HCT116 (cell line): Measurements from ENCODE around the gene ADCY10. TPM values are rescaled to one million over a fixed set of nuclear protein-coding genes. Genes with fewer than 3 reads are reported as not detected.

Source experiments
- ATAC-seq: fragments of 200-7000 bp; cut with Tn5 transposase; 2 replicates; pipeline ENCODE4 v1.9.1; 2020; ENCODE audit warnings: mild to moderate bottlenecking, moderate library complexity
- BruUV-seq: library from RNA; stranded (reverse); fragments of 400-500 nt; replicated peaks from 2 replicates; lab custom pipeline; 2021; lab: Mats Ljungman, UMichigan
- CTCF ChIA-PET: fragments of 300-600 bp; sonication (Branson Sonifier 250); formaldehyde crosslinking; loops from one replicate; lab custom pipeline; 2021; ENCODE audit warnings: antibody characterized with exemption; lab: Charles Lee
- POLR2A ChIA-PET: fragments of 300-600, 350-600 bp; sonication (Branson Sonifier 250); formaldehyde crosslinking; loops from one replicate; lab custom pipeline; 2021; ENCODE audit warnings: antibody characterized with exemption; lab: Charles Lee
- RAD21 ChIA-PET, 2 experiments: fragments of 300-600 bp; sonication (Branson Sonifier 250); formaldehyde crosslinking; loops; one replicate each; lab custom pipeline; 2023; ENCODE audit warnings: low total read pairs in 2 of 2; ENCODE audit not compliant: uncharacterized antibody in 2 of 2, unreplicated experiment in 2 of 2, low non-redundant PET in 1 of 2; lab: Charles Lee
- DNase-seq: peaks from one replicate; pipeline ENCODE4 v3.0.0-alpha.2; 2010; ENCODE audit warnings: low read depth, low spot score
- H2AFZ ChIP-seq: fragments of 200-600 bp; shearing (Covaris generic), sonication (generic); 2 replicates; pipeline ENCODE4 v1.6.1; 2017; ENCODE audit warnings: low read depth, mixed run types, mixed read lengths, antibody characterized with exemption, low read length; ENCODE audit not compliant: poor library complexity, severe bottlenecking
- H3K27ac ChIP-seq: 2 replicates; pipeline ENCODE4 v1.5.1; 2012; ENCODE audit warnings: low read depth, low read length
- H3K27me3 ChIP-seq: fragments of 200-600 bp; sonication (generic); 2 replicates; pipeline ENCODE4 v1.6.1; 2016; ENCODE audit warnings: mixed run types, low read length, mixed read lengths; ENCODE audit not compliant: insufficient read depth
- H3K36me3 ChIP-seq, 2 experiments: fragments of 200-500 bp in 1 of 2; fragments of 200-600 bp in 1 of 2; sonication (Bioruptor generic) in 1 of 2; sonication (generic) in 1 of 2; 2 replicates each; pipeline versions ENCODE4 v1.5.1 to v1.6.1; 2014 to 2016; ENCODE audit warnings: low read length in 2 of 2, inconsistent platforms in 1 of 2, mixed read lengths in 1 of 2, mixed run types in 1 of 2; ENCODE audit not compliant: insufficient read depth in 2 of 2, control insufficient read depth in 1 of 2
- H3K4me1 ChIP-seq, 2 experiments: fragments of 200-600 bp in 1 of 2; sonication (generic) in 1 of 2; 2 replicates each; pipeline versions ENCODE4 v1.5.1 to v1.6.1; 2012 to 2017; ENCODE audit warnings: low read length in 2 of 2, inconsistent platforms in 1 of 2, mild to moderate bottlenecking in 1 of 2, mixed read lengths in 1 of 2, mixed run types in 1 of 2, moderate library complexity in 1 of 2; ENCODE audit not compliant: insufficient read depth in 2 of 2, control insufficient read depth in 1 of 2
- H3K4me2 ChIP-seq: fragments of 200-600 bp; sonication (generic); 2 replicates; pipeline ENCODE4 v1.6.1; 2017; ENCODE audit warnings: mixed run types, low read length, mixed read lengths
- H3K4me3 ChIP-seq, 2 experiments: fragments of 200-600 bp in 1 of 2; sonication (generic) in 1 of 2; replicated peaks in 1 of 2; 2 replicates each; pipeline ENCODE4 v1.5.1; 2011 to 2016; ENCODE audit warnings: low read length in 2 of 2, control low read depth in 1 of 2, low read depth in 1 of 2, mild to moderate bottlenecking in 1 of 2, mixed read lengths in 1 of 2, mixed run types in 1 of 2
- H3K79me2 ChIP-seq: fragments of 200-600 bp; sonication (generic); 2 replicates; pipeline ENCODE4 v1.6.1; 2017; ENCODE audit warnings: mild to moderate bottlenecking, mixed run types, low read length, moderate library complexity, mixed read lengths; ENCODE audit not compliant: insufficient read depth
- H3K9ac ChIP-seq: fragments of 200-600 bp; sonication (generic); 2 replicates; pipeline ENCODE4 v1.6.1; 2016; ENCODE audit warnings: low read length, mixed read lengths
- H3K9me2 ChIP-seq: fragments of 200-600 bp; sonication (generic), shearing (Covaris generic); 2 replicates; pipeline ENCODE4 v1.6.1; 2017; ENCODE audit warnings: mixed run types, mild to moderate bottlenecking, moderate library complexity; ENCODE audit not compliant: insufficient read depth
- H3K9me3 ChIP-seq, 2 experiments: fragments of 200-500 bp in 1 of 2; fragments of 200-600 bp in 1 of 2; sonication (Bioruptor generic) in 1 of 2; sonication (generic) in 1 of 2; 2 replicates each; pipeline ENCODE4 v1.6.1; 2014 to 2017; ENCODE audit warnings: low read length in 2 of 2, mixed read lengths in 2 of 2, inconsistent platforms in 1 of 2, low read depth in 1 of 2, mild to moderate bottlenecking in 1 of 2, mixed run types in 1 of 2, moderate library complexity in 1 of 2; ENCODE audit not compliant: control insufficient read depth in 1 of 2, insufficient read depth in 1 of 2
- H4K20me1 ChIP-seq: fragments of 200-600 bp; sonication (generic), shearing (Covaris generic); 2 replicates; pipeline ENCODE4 v1.6.1; 2017; ENCODE audit warnings: mixed run types, mild to moderate bottlenecking, moderate library complexity; ENCODE audit not compliant: insufficient read depth
- CBX3 ChIP-seq: IDR thresholded peaks from 2 replicates; pipeline ENCODE4 v1.6.1; 2012; ENCODE audit warnings: low read depth
- ELF1 ChIP-seq: IDR thresholded peaks from 2 replicates; pipeline ENCODE4 v1.6.1; 2012; ENCODE audit warnings: low read depth, borderline replicate concordance
- JUND ChIP-seq: IDR thresholded peaks from 2 replicates; pipeline ENCODE4 v1.6.1; 2012
- POLR2AphosphoS5 ChIP-seq: IDR thresholded peaks from 2 replicates; pipeline ENCODE4 v1.6.1; 2011; ENCODE audit warnings: mild to moderate bottlenecking, low read depth, low read length, moderate library complexity
- SIN3A ChIP-seq: IDR thresholded peaks from 2 replicates; pipeline ENCODE4 v1.6.1; 2012; ENCODE audit warnings: low read depth
- TCF7L2 ChIP-seq: IDR thresholded peaks from 2 replicates; pipeline ENCODE4 v1.7.0; 2011; ENCODE audit warnings: borderline replicate concordance, inconsistent platforms; ENCODE audit not compliant: insufficient read depth, insufficient read length; ENCODE audit errors: extremely low read depth
- intact Hi-C: fragments of 100-400 bp; cut with micrococcal nuclease; formaldehyde crosslinking; loops from 2 replicates; pipeline ENCODE4 v1.10.0; 2022
- total RNA-seq: library from RNA; stranded (reverse); gene quantifications from one replicate; pipeline ENCODE4 v1.2.1, GENCODE V29; 2021; ENCODE audit not compliant: unreplicated experiment
- TF ChIP-seq, protein P1 (sequence below): IDR thresholded peaks from 2 replicates; pipeline ENCODE4 v1.6.1; 2011; ENCODE audit warnings: mild to moderate bottlenecking, low read length, moderate library complexity; ENCODE audit not compliant: insufficient replicate concordance; ENCODE audit errors: extremely low read depth
- TF ChIP-seq, protein P2 (sequence below), 3 experiments: fragments of 200-600 bp in 1 of 3; sonication (generic) in 1 of 3; IDR thresholded peaks in 2 of 3; conservative IDR thresholded peaks in 1 of 3; 2 replicates each; pipeline ENCODE4 v1.5.1; 2012 to 2017; ENCODE audit warnings: low read depth in 2 of 3, low read length in 2 of 3, antibody characterized with exemption in 1 of 3, borderline replicate concordance in 1 of 3, control low read depth in 1 of 3, mild to moderate bottlenecking in 1 of 3, mixed read lengths in 1 of 3, mixed run types in 1 of 3, moderate library complexity in 1 of 3; ENCODE audit not compliant: insufficient read depth in 1 of 3
- TF ChIP-seq, protein P3 (sequence below): IDR thresholded peaks from 2 replicates; pipeline ENCODE4 v1.6.1; 2012; ENCODE audit warnings: low read depth

The ADCY10 gene
- total RNA-seq, 1 experiment from 2014 or later = 0.30 TPM

DNA sequence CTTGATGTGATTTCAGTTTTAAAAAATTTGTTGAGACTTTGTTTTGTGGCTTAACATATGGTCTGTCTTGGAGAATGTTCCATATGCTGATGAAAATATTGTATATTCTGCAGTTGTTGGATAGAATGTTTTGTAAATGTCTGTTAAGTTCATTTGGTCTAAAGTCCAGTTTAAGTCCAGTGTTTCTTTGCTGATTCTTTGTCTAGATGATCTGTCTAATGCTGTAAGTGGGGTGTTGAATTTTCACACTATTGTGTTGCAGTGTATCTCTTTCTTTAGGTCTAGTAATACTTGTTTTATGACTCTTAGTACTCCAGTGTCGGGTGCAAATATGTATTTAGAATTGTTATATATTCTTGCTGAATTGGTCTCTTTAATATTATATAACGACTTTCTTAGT lies 33.8 kb upstream of the ADCY10 start:
- no TSS peak for BruUV-seq
- Histone ChIP-seq H4K20me1 (peaks cover 7% of the 10 kb centered on the region; the same call in 1 of the 2 replicates), H3K9ac (no peak overlapping the region), H2AFZ (no peak overlapping the region), H3K27me3 (no peaks in the 10 kb centered on the region), H3K9me3 (no peaks in the 10 kb centered on the region), H3K9me2 (no peaks in the 10 kb centered on the region), H3K79me2 (peaks cover 69% of the 10 kb centered on the region), H3K4me3 (no peak overlapping the region), H3K36me3 (no peaks in the 10 kb centered on the region), H3K4me2 (no peak overlapping the region), H3K4me1 (peaks cover 0 to 7% of the 10 kb centered on the region in 2 experiments; a peak in 3 of 4 replicates), H3K27ac (no peak overlapping the region)
- DNase-seq = no peak
- TF ChIP-seq, protein P1, sequence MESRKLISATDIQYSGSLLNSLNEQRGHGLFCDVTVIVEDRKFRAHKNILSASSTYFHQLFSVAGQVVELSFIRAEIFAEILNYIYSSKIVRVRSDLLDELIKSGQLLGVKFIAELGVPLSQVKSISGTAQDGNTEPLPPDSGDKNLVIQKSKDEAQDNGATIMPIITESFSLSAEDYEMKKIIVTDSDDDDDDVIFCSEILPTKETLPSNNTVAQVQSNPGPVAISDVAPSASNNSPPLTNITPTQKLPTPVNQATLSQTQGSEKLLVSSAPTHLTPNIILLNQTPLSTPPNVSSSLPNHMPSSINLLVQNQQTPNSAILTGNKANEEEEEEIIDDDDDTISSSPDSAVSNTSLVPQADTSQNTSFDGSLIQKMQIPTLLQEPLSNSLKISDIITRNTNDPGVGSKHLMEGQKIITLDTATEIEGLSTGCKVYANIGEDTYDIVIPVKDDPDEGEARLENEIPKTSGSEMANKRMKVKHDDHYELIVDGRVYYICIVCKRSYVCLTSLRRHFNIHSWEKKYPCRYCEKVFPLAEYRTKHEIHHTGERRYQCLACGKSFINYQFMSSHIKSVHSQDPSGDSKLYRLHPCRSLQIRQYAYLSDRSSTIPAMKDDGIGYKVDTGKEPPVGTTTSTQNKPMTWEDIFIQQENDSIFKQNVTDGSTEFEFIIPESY = no peak
- no peak for TF ChIP-seq TCF7L2
- no peak for TF ChIP-seq CBX3
- no peak for TF ChIP-seq POLR2AphosphoS5
- no peak for TF ChIP-seq JUND
- TF ChIP-seq SIN3A = no peak
- TF ChIP-seq ELF1 = no peak
- TF ChIP-seq, protein P2, sequence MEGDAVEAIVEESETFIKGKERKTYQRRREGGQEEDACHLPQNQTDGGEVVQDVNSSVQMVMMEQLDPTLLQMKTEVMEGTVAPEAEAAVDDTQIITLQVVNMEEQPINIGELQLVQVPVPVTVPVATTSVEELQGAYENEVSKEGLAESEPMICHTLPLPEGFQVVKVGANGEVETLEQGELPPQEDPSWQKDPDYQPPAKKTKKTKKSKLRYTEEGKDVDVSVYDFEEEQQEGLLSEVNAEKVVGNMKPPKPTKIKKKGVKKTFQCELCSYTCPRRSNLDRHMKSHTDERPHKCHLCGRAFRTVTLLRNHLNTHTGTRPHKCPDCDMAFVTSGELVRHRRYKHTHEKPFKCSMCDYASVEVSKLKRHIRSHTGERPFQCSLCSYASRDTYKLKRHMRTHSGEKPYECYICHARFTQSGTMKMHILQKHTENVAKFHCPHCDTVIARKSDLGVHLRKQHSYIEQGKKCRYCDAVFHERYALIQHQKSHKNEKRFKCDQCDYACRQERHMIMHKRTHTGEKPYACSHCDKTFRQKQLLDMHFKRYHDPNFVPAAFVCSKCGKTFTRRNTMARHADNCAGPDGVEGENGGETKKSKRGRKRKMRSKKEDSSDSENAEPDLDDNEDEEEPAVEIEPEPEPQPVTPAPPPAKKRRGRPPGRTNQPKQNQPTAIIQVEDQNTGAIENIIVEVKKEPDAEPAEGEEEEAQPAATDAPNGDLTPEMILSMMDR (IDR thresholded peaks at IDR 0.05 in 2 of 3, conservative IDR thresholded peaks at IDR 0.05 in 1 of 3; ENCODE audit: borderline replicate concordance in 1 of 3, insufficient read depth in 1 of 3, low read depth in 2 of 3, low read length in 2 of 3) = no peak
- TF ChIP-seq, protein P3, sequence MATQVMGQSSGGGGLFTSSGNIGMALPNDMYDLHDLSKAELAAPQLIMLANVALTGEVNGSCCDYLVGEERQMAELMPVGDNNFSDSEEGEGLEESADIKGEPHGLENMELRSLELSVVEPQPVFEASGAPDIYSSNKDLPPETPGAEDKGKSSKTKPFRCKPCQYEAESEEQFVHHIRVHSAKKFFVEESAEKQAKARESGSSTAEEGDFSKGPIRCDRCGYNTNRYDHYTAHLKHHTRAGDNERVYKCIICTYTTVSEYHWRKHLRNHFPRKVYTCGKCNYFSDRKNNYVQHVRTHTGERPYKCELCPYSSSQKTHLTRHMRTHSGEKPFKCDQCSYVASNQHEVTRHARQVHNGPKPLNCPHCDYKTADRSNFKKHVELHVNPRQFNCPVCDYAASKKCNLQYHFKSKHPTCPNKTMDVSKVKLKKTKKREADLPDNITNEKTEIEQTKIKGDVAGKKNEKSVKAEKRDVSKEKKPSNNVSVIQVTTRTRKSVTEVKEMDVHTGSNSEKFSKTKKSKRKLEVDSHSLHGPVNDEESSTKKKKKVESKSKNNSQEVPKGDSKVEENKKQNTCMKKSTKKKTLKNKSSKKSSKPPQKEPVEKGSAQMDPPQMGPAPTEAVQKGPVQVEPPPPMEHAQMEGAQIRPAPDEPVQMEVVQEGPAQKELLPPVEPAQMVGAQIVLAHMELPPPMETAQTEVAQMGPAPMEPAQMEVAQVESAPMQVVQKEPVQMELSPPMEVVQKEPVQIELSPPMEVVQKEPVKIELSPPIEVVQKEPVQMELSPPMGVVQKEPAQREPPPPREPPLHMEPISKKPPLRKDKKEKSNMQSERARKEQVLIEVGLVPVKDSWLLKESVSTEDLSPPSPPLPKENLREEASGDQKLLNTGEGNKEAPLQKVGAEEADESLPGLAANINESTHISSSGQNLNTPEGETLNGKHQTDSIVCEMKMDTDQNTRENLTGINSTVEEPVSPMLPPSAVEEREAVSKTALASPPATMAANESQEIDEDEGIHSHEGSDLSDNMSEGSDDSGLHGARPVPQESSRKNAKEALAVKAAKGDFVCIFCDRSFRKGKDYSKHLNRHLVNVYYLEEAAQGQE = no peak
- ChIA-PET RAD21 (no interaction called here), POLR2A (interaction anchor here (1.3 kb wide), 1 partner anchor 11 kb away, joined by 3 read pairs; the partner anchor contains the start of gene DCAF6), CTCF (no interaction called here)
- ATAC-seq = no peak
- intact Hi-C loops = no loop called here
